Endothelial cell of umbilical vein (primary cell): ENCODE results near the gene SLC9A1. TPM values are rescaled to one million over a fixed set of nuclear protein-coding genes. Genes with fewer than 3 reads are reported as not detected.

Source experiments
- BruUV-seq: library from RNA; stranded (reverse); fragments of 400-500 nt; replicated peaks from 2 replicates; lab custom pipeline; 2021; lab: Mats Ljungman, UMichigan
- CTCF ChIA-PET: fragments of 300-600, 350-600 bp; sonication (Branson Sonifier 250); formaldehyde crosslinking; loops from one replicate; lab custom pipeline; 2021; ENCODE audit warnings: antibody characterized with exemption, inconsistent platforms; lab: Charles Lee
- POLR2A ChIA-PET: fragments of 300-600, 350-600 bp; sonication (Branson Sonifier 250); formaldehyde crosslinking; loops from one replicate; lab custom pipeline; 2021; ENCODE audit warnings: antibody characterized with exemption, inconsistent platforms; lab: Charles Lee
- DNase-seq: peaks from one replicate; pipeline ENCODE4 v3.0.0-alpha.2; 2011; ENCODE audit warnings: low read depth, low spot score
- FAIRE-seq: peaks from 2 replicates; lab custom pipeline; 2011; peaks lifted over from hg19 to GRCh38; lab: Jason Lieb, UNC
- H2AFZ ChIP-seq: 2 replicates; pipeline ENCODE4 v1.6.0; 2012; ENCODE audit warnings: low read depth, low read length, control low read depth, inconsistent platforms
- H3K27ac ChIP-seq: 2 replicates; pipeline ENCODE4 v1.5.1; 2011; ENCODE audit warnings: low read depth, mild to moderate bottlenecking, control low read depth, low read length, moderate library complexity; ENCODE audit not compliant: insufficient read depth
- H3K27me3 ChIP-seq, 2 experiments: 2 replicates each; pipeline versions ENCODE4 v1.6.0 to v1.6.1; 2011; ENCODE audit warnings: low read length in 2 of 2, mixed read lengths in 1 of 2; ENCODE audit not compliant: control insufficient read depth in 2 of 2, insufficient read depth in 2 of 2
- H3K36me3 ChIP-seq, 2 experiments: 2 replicates in 1 of 2; 3 replicates in 1 of 2; pipeline ENCODE4 v1.5.1; 2011; ENCODE audit warnings: low read length in 2 of 2, mild to moderate bottlenecking in 1 of 2, moderate library complexity in 1 of 2; ENCODE audit not compliant: control insufficient read depth in 2 of 2, insufficient read depth in 2 of 2; ENCODE audit errors: extremely low read depth in 1 of 2
- H3K4me1 ChIP-seq: 3 replicates; pipeline ENCODE4 v1.5.1; 2011; ENCODE audit warnings: mild to moderate bottlenecking, low read length; ENCODE audit not compliant: control insufficient read depth, insufficient read depth; ENCODE audit errors: extremely low read depth
- H3K4me2 ChIP-seq: 2 replicates; pipeline ENCODE4 v1.6.1; 2011; ENCODE audit warnings: low read length, control low read depth, mixed read lengths; ENCODE audit not compliant: insufficient read depth
- H3K4me3 ChIP-seq, 3 experiments: fragments of 200-600 bp in 1 of 3; sonication (generic), shearing (Covaris generic) in 1 of 3; replicated peaks in 1 of 3; 2 replicates each; pipeline ENCODE4 v1.5.1; 2011 to 2016; ENCODE audit warnings: control low read depth in 3 of 3, low read length in 3 of 3, mild to moderate bottlenecking in 2 of 3, inconsistent platforms in 1 of 3, low read depth in 1 of 3, moderate library complexity in 1 of 3; ENCODE audit not compliant: insufficient read depth in 1 of 3
- H3K79me2 ChIP-seq: 2 replicates; pipeline ENCODE4 v1.6.0; 2012; ENCODE audit warnings: low read length, inconsistent platforms; ENCODE audit not compliant: control insufficient read depth, insufficient read depth
- H3K9ac ChIP-seq: replicated peaks from 2 replicates; pipeline ENCODE3; 2011; ENCODE audit warnings: low read length, control low read depth; ENCODE audit not compliant: insufficient read depth; ENCODE audit errors: extremely low read depth
- H3K9me1 ChIP-seq: replicated peaks from 3 replicates; pipeline ENCODE4 v1.6.0; 2011; ENCODE audit warnings: mild to moderate bottlenecking, low read length; ENCODE audit not compliant: control insufficient read depth, insufficient read depth; ENCODE audit errors: extremely low read depth
- H3K9me3 ChIP-seq: replicated peaks from 2 replicates; pipeline ENCODE4 v1.5.1; 2012; ENCODE audit warnings: low read length, inconsistent platforms; ENCODE audit not compliant: control insufficient read depth, insufficient read depth
- H4K20me1 ChIP-seq: replicated peaks from 2 replicates; pipeline ENCODE3; 2011; ENCODE audit warnings: mild to moderate bottlenecking, low read length; ENCODE audit not compliant: control insufficient read depth, insufficient read depth; ENCODE audit errors: extremely low read depth
- CTCF ChIP-seq, 2 donors: IDR thresholded peaks; 1 replicate in 1 of 2; 2 replicates in 1 of 2; pipeline ENCODE4 v1.5.1; 2011; ENCODE audit warnings: low read length in 2 of 2, mild to moderate bottlenecking in 2 of 2, moderate library complexity in 2 of 2, control low read depth in 1 of 2, inconsistent platforms in 1 of 2, low read depth in 1 of 2; ENCODE audit not compliant: insufficient read depth in 1 of 2; ENCODE audit errors: extremely low read depth in 1 of 2
- EZH2 ChIP-seq: IDR thresholded peaks from 2 replicates; pipeline ENCODE4 v1.6.1; 2012; ENCODE audit warnings: borderline replicate concordance, low read depth, mild to moderate bottlenecking, moderate library complexity, low read length, inconsistent platforms; ENCODE audit not compliant: severe bottlenecking
- FOS ChIP-seq: IDR thresholded peaks from 2 replicates; pipeline ENCODE4 v1.6.1; 2011; ENCODE audit warnings: mild to moderate bottlenecking, low read length, moderate library complexity, borderline replicate concordance; ENCODE audit not compliant: insufficient read depth
- GATA2 ChIP-seq: IDR thresholded peaks from 2 replicates; pipeline ENCODE4 v1.7.0; 2011; ENCODE audit warnings: low read depth, mild to moderate bottlenecking, moderate library complexity, mixed read lengths, low read length; ENCODE audit not compliant: insufficient read length, insufficient read depth
- JUN ChIP-seq: IDR thresholded peaks from 2 replicates; pipeline ENCODE4 v1.6.1; 2011; ENCODE audit warnings: borderline replicate concordance, low read depth; ENCODE audit not compliant: insufficient read length, insufficient read depth
- MAX ChIP-seq: IDR thresholded peaks from 2 replicates; pipeline ENCODE4 v1.6.1; 2011; ENCODE audit not compliant: insufficient read depth, insufficient read length
- MYC ChIP-seq: IDR thresholded peaks from one replicate; pipeline ENCODE4 v1.6.1; 2011; ENCODE audit warnings: mild to moderate bottlenecking, low read depth, low read length
- POLR2A ChIP-seq: IDR thresholded peaks from 2 replicates; pipeline ENCODE4 v1.6.1; 2012; ENCODE audit warnings: low read depth, mild to moderate bottlenecking, control low read depth, low read length
- POLR2AphosphoS5 ChIP-seq: IDR thresholded peaks from 2 replicates; pipeline ENCODE4 v1.6.1; 2012; ENCODE audit warnings: low read depth, mild to moderate bottlenecking, control low read depth, low read length, moderate library complexity; ENCODE audit not compliant: insufficient read depth
- dilution Hi-C: fragments of 300-500 bp; cut with MboI; formaldehyde crosslinking; loops from one replicate; pipeline ENCODE4 v1.15.0; 2019; ENCODE audit warnings: low sequenced_read_pairs; ENCODE audit not compliant: extremely low pct_ligation_motif_present
- intact Hi-C: fragments of 100-400 bp; cut with micrococcal nuclease; formaldehyde crosslinking; loops from one replicate; pipeline ENCODE4 v1.10.0; 2022
- polyA plus RNA-seq, 4 experiments: library from polyadenylated mRNA; depleted of rRNA in 3 of 4; stranded (reverse) in 3 of 4; unstranded in 1 of 4; fragments of >200 nt; gene quantifications; 2 replicates each; pipeline versions ENCODE4 v1.2.1 to v1.2.3, GENCODE V29; 2011 to 2012; ENCODE audit warnings: missing spikeins in 1 of 4
- total RNA-seq: library from RNA; stranded (reverse); gene quantifications from 2 replicates; pipeline ENCODE4 v1.2.3, GENCODE V29; 2021

SLC9A1 gene
- total and polyA plus RNA-seq, 2 donors (not counting 3 experiments of a cell fraction or from before 2014, with no cell fraction given) = 22.8 to 59.2 TPM

GRCh38 chr1:27065999-27066630 lies 88.8 kb downstream of the SLC9A1 start:
- Histone ChIP-seq H3K9me3 (no peaks in the 10 kb centered on the region), H3K27me3 (no peaks in the 10 kb centered on the region), H3K36me3 (no peaks in the 10 kb centered on the region), H3K4me3 (no peak overlapping the region), H3K79me2 (no peaks in the 10 kb centered on the region), H3K4me2 (no peak overlapping the region), H3K4me1 (no peaks in the 10 kb centered on the region), H4K20me1 (no peaks in the 10 kb centered on the region), H3K9me1 (no peaks in the 10 kb centered on the region), H2AFZ (no peak overlapping the region), H3K9ac (no peak overlapping the region), H3K27ac (no peak overlapping the region)
- DNase-seq (no peak), FAIRE-seq (no peak)
- TF ChIP-seq EZH2 (no peak), FOS (no peak), GATA2 (no peak), JUN (no peak), MAX (no peak), POLR2A (no peak), POLR2AphosphoS5 (no peak), CTCF (IDR thresholded peaks at IDR 0.05; ENCODE audit: extremely low read depth in 1 of 2, insufficient read depth in 1 of 2, low read depth in 1 of 2, low read length in 2 of 2) (no peak), MYC (no peak)
- no TSS peak for BruUV-seq
- CTCF ChIA-PET = interaction anchor here (0.6 to 1.1 kb wide), 4 partner anchors 15 to 231 kb away, joined by 3 to 4 read pairs (median 4); no protein-coding TSS in a partner anchor
- intact Hi-C loops = no loop called here
- dilution Hi-C loops = no loop called here
- POLR2A ChIA-PET = interaction anchor here (0.6 to 0.7 kb wide), 2 partner anchors 11 to 28 kb away, joined by 3 to 5 read pairs; no protein-coding TSS in a partner anchor
